Activated naive CD4-positive, alpha-beta T cell treated with anti-CD3 and anti-CD28 coated beads for 36 hours (primary cell): ENCODE results near the gene GRK3. TPM values are rescaled to one million over a fixed set of nuclear protein-coding genes. Genes with fewer than 3 reads are reported as not detected.

Experiments
- CTCF ChIA-PET: fragments of 350-600 bp; sonication (Branson Sonifier 250); formaldehyde crosslinking; loops from one replicate; lab custom pipeline; 2021; ENCODE audit warnings: antibody characterized with exemption; lab: Charles Lee
- DNase-seq: peaks from one replicate; pipeline ENCODE4 v3.0.0-alpha.2; 2020
- H3K27ac Mint-ChIP-seq: one replicate; pipeline ENCODE4 v1.8.0; 2021; ENCODE audit warnings: mild to moderate bottlenecking, mixed read lengths
- H3K27me3 Mint-ChIP-seq: one replicate; pipeline ENCODE4 v1.8.0; 2021; ENCODE audit warnings: low read depth, mixed read lengths
- H3K36me3 Mint-ChIP-seq: one replicate; pipeline ENCODE4 v1.8.0; 2021; ENCODE audit warnings: low read depth, mixed read lengths
- H3K4me1 Mint-ChIP-seq: one replicate; pipeline ENCODE4 v1.8.0; 2021; ENCODE audit warnings: low read depth, mixed read lengths
- H3K4me3 Mint-ChIP-seq: one replicate; pipeline ENCODE4 v1.8.0; 2021; ENCODE audit warnings: mild to moderate bottlenecking, moderate library complexity, mixed read lengths
- H3K9me3 Mint-ChIP-seq: one replicate; pipeline ENCODE4 v1.8.0; 2021; ENCODE audit warnings: mixed read lengths
- intact Hi-C: fragments of 100-400 bp; cut with micrococcal nuclease; formaldehyde crosslinking; loops from one replicate; pipeline ENCODE4 v1.15.1; 2023
- total RNA-seq, 2 experiments: library from RNA; stranded (reverse); gene quantifications; one replicate each; pipeline ENCODE4 v1.2.3, GENCODE V29; 2021

Gene GRK3
- total RNA-seq, 2 experiments from 2014 or later, result 8.3 to 8.9 TPM

DNA sequence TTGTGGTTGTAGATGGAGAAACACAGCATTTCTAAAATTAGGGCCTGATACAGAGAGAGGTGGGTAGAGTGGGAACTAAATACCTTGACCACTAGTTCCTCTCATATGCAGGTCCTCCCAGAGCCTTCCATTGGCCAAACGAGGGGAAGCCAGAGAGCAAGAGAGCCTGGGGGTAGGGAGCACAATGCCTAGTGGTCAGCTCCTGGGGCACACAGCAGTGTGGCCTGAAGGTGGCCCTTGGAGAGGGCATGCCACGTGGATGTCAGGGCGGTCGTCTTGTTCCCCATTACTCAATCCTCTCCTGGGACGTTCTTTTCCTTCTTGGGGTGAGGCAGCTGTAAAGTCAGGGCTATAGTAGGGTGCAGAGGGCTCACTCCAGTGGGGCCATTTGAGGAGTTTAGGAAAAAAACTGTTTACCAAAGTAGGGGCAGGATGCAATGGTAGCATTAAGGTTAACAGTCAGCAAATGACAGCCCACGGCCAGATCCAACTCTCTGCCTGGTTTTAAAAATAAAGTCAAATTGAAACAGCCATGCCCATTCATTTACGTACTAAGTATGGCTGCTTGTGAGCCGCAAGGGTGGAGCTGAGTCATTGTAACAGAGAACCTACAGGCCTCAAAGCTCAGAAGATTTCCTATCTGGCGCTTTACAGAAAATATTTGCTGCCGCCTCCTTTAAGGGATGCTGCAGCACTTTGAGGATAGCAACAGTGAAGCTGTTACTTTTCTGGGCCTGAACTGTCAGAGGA is 185.1 kb downstream of the GRK3 start:
- Mint-ChIP-seq H3K36me3 (no peaks in the 10 kb centered on the region), H3K4me3 (no peak overlapping the region), H3K27me3 (no peaks in the 10 kb centered on the region), H3K4me1 (peaks cover 27% of the 10 kb centered on the region), H3K27ac (peak overlapping the region; percentile 83), H3K9me3 (no peaks in the 10 kb centered on the region)
- peak; percentile 72 for DNase-seq
- intact Hi-C loops, result loop anchor here (1.0 kb wide), 1 partner anchor 20 kb away; no protein-coding TSS in a partner anchor
- CTCF ChIA-PET, result interaction anchor here (0.6 to 0.8 kb wide), 3 partner anchors 14 to 254 kb away, joined by 3 to 4 read pairs (median 3); no protein-coding TSS in a partner anchor

DNA sequence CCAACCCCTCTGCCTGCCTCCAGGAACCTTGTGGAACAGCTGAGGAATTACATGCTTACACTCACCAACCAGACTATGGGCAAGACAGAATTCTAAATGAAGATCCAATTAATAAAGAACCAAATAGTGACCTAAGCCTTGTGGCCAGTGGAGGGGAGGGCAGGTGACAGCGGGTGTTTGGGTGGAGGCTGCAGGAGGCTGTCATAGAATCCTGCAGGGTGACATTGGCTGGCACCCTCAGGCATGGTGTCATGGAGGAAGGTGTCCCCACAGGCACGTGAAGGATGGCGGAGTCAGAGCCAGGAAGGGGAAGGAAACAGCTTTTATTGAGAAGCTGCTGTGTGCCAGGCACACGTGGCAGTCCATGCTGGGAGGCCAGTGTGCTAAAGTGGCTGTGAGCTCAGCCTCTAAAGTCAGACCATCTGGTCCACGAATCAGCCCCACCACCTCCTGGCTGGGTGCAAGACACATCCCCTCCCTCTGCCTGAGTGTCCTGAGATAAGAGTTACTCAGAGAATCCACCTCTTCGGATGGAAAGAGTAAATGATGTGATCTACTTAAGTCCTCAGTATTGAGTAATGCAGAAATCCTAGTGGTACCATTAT is 186.2 kb downstream of the GRK3 start:
- intact Hi-C loops, result no loop called here
- H3K4me3 Mint-ChIP-seq, result no peak overlapping the region
- CTCF ChIA-PET, result interaction anchor here (0.6 to 0.7 kb wide), 2 partner anchors 256 to 307 kb away, joined by 3 read pairs; no protein-coding TSS in a partner anchor
- H3K27ac Mint-ChIP-seq, result no peak overlapping the region
- peaks cover 22% of the 10 kb centered on the region for H3K4me1 Mint-ChIP-seq
- H3K27me3 Mint-ChIP-seq, result no peaks in the 10 kb centered on the region
- DNase-seq, result no peak
- H3K9me3 Mint-ChIP-seq, result no peaks in the 10 kb centered on the region
- no peaks in the 10 kb centered on the region for H3K36me3 Mint-ChIP-seq

DNA sequence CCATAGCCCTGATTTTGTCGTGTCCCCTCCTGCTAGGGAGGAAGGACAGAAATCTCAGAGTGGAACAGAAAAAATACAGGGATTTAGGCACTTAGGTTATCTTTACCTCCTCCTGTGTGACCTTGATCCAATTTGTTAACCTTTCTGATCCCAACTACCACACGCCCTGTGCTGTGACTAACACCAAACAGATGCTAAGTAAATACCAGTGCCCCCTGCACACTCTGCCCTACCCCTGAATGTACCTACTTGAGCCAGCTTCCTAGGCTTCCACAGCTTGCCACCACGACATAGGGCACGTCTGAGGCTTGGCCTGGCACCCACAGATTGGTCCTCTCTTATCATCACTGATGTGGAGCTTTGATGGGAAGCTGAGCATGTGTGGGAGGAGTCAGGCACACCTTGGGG is 186.7 kb downstream of the GRK3 start:
- Mint-ChIP-seq H3K4me3 (no peak overlapping the region), H3K27ac (no peak overlapping the region), H3K27me3 (no peaks in the 10 kb centered on the region), H3K9me3 (no peaks in the 10 kb centered on the region), H3K4me1 (peaks cover 17% of the 10 kb centered on the region), H3K36me3 (no peaks in the 10 kb centered on the region)
- intact Hi-C loops, result no loop called here
- CTCF ChIA-PET, result no interaction called here
- no peak for DNase-seq

DNA sequence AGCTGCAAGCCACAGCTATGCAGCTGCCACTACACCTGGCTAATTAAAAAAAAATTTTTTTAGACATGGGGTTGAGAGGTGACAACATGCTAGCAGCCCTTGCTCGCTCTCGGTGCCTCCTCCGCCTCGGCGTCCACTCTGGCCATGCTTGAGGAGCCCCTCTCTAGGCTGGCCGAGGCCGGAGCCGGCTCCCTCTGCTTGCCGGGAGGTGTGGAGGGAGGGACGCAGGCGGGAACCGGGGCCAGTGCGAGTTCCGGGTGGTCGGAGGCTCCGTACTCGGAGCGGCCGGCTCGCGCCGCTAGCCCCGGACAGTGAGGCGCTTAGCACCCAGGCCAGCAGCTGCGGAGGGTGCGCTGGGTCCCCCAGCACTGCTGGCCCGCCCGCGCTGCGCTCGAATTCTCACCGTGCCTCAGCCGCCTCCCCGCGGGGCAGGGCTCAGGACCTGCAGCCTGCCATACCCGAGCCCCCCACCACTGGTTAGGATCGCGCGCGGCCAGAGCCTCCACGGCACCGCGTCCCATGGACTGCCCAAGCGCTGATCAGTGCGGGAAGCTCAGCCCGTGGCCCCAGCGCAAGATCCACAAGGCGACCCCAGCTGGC is 188.2 kb downstream of the GRK3 start:
- H3K27me3 Mint-ChIP-seq, result no peaks in the 10 kb centered on the region
- H3K4me1 Mint-ChIP-seq, result peaks cover 14% of the 10 kb centered on the region
- no peaks in the 10 kb centered on the region for H3K9me3 Mint-ChIP-seq
- H3K27ac Mint-ChIP-seq, result no peak overlapping the region
- no peak overlapping the region for H3K4me3 Mint-ChIP-seq
- no peaks in the 10 kb centered on the region for H3K36me3 Mint-ChIP-seq
- DNase-seq, result no peak
- intact Hi-C loops, result no loop called here
- CTCF ChIA-PET, result no interaction called here

DNA sequence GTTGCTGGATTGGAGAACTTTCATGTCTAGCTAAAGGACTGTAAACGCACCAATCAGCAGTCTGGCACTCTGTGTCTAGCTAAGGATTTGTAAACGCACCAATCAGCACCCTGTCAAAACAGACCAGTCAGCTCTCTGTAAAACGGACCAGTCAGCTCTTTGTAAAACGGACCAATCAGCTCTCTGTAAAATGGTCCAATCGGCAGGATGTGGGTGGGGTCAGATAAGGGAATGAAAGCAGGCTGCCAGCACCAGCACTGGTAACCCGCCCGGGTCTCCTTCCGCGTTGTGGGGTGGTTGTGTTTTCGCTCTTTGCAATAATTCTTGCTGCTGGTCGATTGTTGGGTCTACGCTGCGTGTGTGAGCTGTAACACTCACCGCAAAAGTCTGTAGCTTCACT is 188.8 kb downstream of the GRK3 start:
- intact Hi-C loops, result no loop called here
- H3K9me3 Mint-ChIP-seq, result no peaks in the 10 kb centered on the region
- H3K4me1 Mint-ChIP-seq, result peaks cover 14% of the 10 kb centered on the region
- DNase-seq, result no peak
- H3K27me3 Mint-ChIP-seq, result no peaks in the 10 kb centered on the region
- H3K27ac Mint-ChIP-seq, result no peak overlapping the region
- H3K36me3 Mint-ChIP-seq, result no peaks in the 10 kb centered on the region
- H3K4me3 Mint-ChIP-seq, result no peak overlapping the region
- CTCF ChIA-PET, result interaction anchor here (0.6 kb wide), 1 partner anchor 400 kb away, joined by 3 read pairs; no protein-coding TSS in a partner anchor

DNA sequence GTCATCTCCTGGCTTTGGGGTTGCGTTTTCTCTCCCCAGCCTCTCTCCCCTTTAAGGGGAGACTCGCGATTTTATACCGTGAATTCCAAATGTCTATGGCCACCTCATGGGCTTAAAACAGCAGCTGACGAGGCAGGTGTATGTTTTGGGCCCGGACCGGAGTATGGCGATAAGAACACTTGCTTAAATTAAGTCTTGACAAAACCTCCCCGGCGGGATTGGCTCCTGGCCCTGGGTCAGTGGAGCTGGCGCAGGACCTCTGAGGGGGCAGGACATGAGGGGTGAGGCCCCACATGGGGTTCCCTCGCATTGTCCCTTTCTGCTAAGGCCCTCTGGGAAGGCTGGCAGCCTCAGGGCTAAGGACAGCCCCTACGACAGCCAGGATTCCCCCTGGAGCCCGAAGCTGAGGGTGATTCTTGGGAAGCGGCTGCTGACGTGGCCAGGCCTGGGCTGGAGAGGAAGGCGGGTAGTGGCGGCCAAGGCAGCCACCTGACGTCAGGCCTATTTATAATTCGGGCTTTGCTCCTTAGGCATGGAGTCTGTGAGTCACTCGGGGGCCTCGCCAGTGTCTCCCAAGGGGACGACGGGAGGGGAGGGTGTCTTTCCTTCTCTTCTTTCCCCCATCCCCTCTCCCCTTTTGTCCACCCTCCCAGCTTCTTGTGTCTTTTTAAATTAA is 190.2 kb downstream of the GRK3 start:
- Mint-ChIP-seq H3K27ac (no peak overlapping the region), H3K4me3 (no peak overlapping the region)

DNA sequence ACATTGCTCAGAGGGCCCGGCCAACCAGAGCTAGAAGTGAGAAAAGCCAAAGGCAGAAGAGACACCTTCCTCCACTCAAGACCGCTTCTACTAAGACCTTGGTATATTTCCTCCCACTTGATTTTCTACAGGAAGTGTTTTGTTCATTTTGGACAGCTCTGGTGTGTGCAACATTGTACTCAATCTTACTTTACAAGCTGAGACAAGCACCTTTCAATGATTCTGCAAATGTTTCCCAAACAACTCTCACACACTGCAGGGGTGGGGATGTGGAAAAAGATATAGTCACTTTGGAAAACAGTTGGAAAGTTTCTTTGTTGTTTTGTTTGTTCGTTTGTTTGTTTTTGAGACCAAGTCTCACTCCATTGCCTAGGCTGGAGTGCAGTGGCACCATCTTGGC is 193.2 kb downstream of the GRK3 start:
- Mint-ChIP-seq H3K27ac (no peak overlapping the region), H3K9me3 (no peaks in the 10 kb centered on the region), H3K27me3 (no peaks in the 10 kb centered on the region), H3K36me3 (no peaks in the 10 kb centered on the region), H3K4me3 (no peak overlapping the region), H3K4me1 (no peaks in the 10 kb centered on the region)
- intact Hi-C loops, result no loop called here
- CTCF ChIA-PET, result interaction anchor here (1.0 kb wide), 1 partner anchor 15 kb away, joined by 3 read pairs; no protein-coding TSS in a partner anchor
- DNase-seq, result no peak

More for the DNA sequence above, 190.2 kb downstream of the GRK3 start:
- H3K27me3 Mint-ChIP-seq, result no peaks in the 10 kb centered on the region
- CTCF ChIA-PET, result interaction anchor here (1.3 kb wide), 1 partner anchor 12 kb away, joined by 3 read pairs; no protein-coding TSS in a partner anchor
- no peaks in the 10 kb centered on the region for H3K36me3 Mint-ChIP-seq
- intact Hi-C loops, result no loop called here
- peaks cover 7% of the 10 kb centered on the region for H3K4me1 Mint-ChIP-seq
- H3K9me3 Mint-ChIP-seq, result no peaks in the 10 kb centered on the region
- DNase-seq, result no peak

DNA sequence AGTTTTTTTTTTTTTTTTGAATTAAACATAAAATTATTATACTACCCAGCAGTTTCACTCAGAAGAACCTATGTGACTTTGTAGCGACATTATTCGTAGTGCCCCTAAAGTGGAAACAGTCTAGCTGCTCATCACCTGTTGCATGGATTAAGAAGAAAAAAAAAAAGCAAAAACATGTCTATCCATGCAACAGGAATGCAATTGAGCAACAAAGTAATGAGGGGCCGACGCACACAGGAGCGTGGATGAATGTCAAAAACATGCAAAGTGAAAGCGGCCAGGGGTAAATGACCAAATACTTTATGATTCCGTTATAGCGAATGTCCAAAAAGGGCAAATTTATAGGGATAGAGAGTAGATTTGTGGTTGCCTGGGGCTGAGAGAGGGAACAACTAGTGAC is 193.8 kb downstream of the GRK3 start:
- H3K4me1 Mint-ChIP-seq, result no peaks in the 10 kb centered on the region
- H3K27ac Mint-ChIP-seq, result no peak overlapping the region
- H3K36me3 Mint-ChIP-seq, result no peaks in the 10 kb centered on the region
- DNase-seq, result no peak
- no peaks in the 10 kb centered on the region for H3K9me3 Mint-ChIP-seq
- H3K4me3 Mint-ChIP-seq, result no peak overlapping the region
- H3K27me3 Mint-ChIP-seq, result no peaks in the 10 kb centered on the region
- intact Hi-C loops, result no loop called here
- CTCF ChIA-PET, result no interaction called here

DNA sequence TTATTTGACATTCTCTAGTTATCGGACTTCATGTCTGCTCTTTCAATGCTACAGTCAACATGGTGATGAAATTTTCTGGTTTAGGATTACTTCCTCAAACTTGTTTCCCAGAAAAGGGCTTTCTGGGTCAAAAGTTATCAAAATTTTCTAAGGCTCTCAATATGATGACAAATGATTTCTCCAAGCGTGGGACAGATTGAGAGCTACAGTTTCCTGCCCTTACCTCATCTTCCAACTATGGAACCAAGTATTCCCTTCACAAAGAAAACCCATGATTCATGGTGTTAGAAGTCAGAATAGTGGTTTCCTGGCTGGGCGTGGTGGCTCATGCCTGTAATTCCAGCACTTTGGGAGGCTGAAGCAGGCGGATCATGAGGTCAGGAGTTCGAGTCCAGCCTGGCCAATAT is 195.4 kb downstream of the GRK3 start:
- Mint-ChIP-seq H3K27me3 (no peaks in the 10 kb centered on the region), H3K27ac (no peak overlapping the region), H3K9me3 (no peaks in the 10 kb centered on the region), H3K4me3 (no peak overlapping the region), H3K36me3 (no peaks in the 10 kb centered on the region), H3K4me1 (no peaks in the 10 kb centered on the region)
- intact Hi-C loops, result no loop called here
- DNase-seq, result no peak
- CTCF ChIA-PET, result interaction anchor here (1.0 kb wide), 1 partner anchor 11 kb away, joined by 3 read pairs; no protein-coding TSS in a partner anchor

DNA sequence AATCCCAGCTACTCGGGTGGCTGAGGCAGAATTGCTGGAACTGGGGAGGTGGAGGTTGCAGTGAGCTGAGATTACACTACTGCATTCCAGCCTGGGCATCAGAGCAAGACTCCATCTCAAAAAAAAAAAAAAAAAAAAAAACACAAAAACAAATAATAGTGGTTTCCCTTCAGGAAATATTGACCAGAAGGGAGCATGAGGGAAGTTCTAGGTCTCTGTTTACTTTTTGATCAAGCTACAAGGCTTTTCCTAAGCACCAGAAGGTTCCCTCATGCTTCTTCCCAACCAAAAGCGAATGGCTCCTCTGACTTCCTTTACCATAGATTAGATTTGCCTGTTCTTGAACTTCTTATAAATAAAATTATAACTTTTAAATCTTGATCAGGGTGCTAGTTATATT is 195.8 kb downstream of the GRK3 start:
- H3K4me1 Mint-ChIP-seq, result no peaks in the 10 kb centered on the region
- H3K9me3 Mint-ChIP-seq, result no peaks in the 10 kb centered on the region
- CTCF ChIA-PET, result interaction anchor here (1.0 to 1.8 kb wide), 2 partner anchors 10 to 13 kb away, joined by 3 to 4 read pairs; no protein-coding TSS in a partner anchor
- intact Hi-C loops, result no loop called here
- no peak overlapping the region for H3K27ac Mint-ChIP-seq
- no peaks in the 10 kb centered on the region for H3K36me3 Mint-ChIP-seq
- no peak overlapping the region for H3K4me3 Mint-ChIP-seq
- H3K27me3 Mint-ChIP-seq, result no peaks in the 10 kb centered on the region
- no peak for DNase-seq

DNA sequence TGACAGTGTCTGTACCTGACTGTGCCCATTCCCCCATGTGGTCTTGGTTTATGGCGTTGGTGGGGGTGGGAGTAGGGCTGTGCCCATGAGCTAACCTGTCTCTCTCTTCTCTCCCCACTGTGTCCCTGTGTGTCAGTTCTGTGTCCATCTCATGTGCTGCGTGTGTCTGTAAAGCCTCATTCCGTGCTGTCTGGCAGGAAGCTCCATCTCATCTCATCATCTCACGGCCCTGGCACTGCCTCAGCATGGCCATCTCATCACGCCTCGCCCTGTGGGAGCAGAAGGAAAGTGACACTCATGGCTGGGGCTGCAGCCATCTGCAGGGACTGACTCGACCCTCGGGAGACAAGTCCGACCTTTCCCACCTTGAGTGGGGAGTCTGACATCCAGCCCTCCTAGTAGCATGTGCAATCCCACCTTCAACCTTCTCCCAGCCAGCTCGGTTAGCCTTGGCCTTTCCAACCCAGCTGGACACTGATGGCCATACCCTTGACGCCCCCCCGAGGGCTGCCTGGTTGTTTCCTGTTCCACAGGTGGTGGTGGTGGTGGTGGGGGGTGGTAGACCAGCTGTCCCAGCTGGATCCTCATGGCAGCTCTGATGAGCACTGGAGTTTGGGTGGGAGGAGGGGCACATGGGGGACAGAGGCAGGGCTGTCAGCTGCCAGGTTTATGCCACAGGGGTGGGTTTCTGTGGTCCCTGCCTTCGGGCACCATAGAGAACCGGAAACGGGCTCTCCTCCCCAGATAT is 196.5 kb downstream of the GRK3 start:
- no peaks in the 10 kb centered on the region for H3K27me3 Mint-ChIP-seq
- CTCF ChIA-PET, result interaction anchor here (0.6 to 1.8 kb wide), 3 partner anchors 10 to 514 kb away, joined by 3 to 4 read pairs (median 3); no protein-coding TSS in a partner anchor
- no peak for DNase-seq
- no peaks in the 10 kb centered on the region for H3K4me1 Mint-ChIP-seq
- no peaks in the 10 kb centered on the region for H3K36me3 Mint-ChIP-seq
- no peak overlapping the region for H3K27ac Mint-ChIP-seq
- H3K9me3 Mint-ChIP-seq, result peaks cover 3% of the 10 kb centered on the region
- no peak overlapping the region for H3K4me3 Mint-ChIP-seq
- intact Hi-C loops, result no loop called here
